Measurements from ENCODE around the gene RGL1.

Gene RGL1

GRCh38 chr1:183821309-183821888 lies 16.5 kb downstream of the RGL1 start:
- Histone ChIP-seq H3K36me3 (ENCODE audit: insufficient read depth, low read length) (no peaks in the 10 kb centered on the region), H3K4me3 (ENCODE audit: low read depth, low read length) (peak overlapping the region; percentile 22), H2AFZ (ENCODE audit: low read length, unreplicated experiment) (peak overlapping the region; percentile 47), H3K27me3 (ENCODE audit: insufficient read depth, low read length) (no peaks in the 10 kb centered on the region), H3K79me2 (ENCODE audit: control insufficient read depth, insufficient read depth, low read length, unreplicated experiment) (peaks cover 73% of the 10 kb centered on the region), H3K4me1 (ENCODE audit: control insufficient read depth, insufficient read depth, low read length, unreplicated experiment) (peaks cover 43% of the 10 kb centered on the region), H3K27ac (ENCODE audit: low read depth, low read length) (peak overlapping the region; percentile 91)

GRCh38 chr1:183821889-183822611 lies 17.1 kb downstream of the RGL1 start:
- Histone ChIP-seq H3K36me3 (ENCODE audit: insufficient read depth, low read length) (no peaks in the 10 kb centered on the region), H2AFZ (ENCODE audit: low read length, unreplicated experiment) (peak overlapping the region; percentile 47), H3K4me1 (ENCODE audit: control insufficient read depth, insufficient read depth, low read length, unreplicated experiment) (peaks cover 40% of the 10 kb centered on the region), H3K79me2 (ENCODE audit: control insufficient read depth, insufficient read depth, low read length, unreplicated experiment) (peaks cover 68% of the 10 kb centered on the region), H3K27me3 (ENCODE audit: insufficient read depth, low read length) (no peaks in the 10 kb centered on the region), H3K27ac (ENCODE audit: low read depth, low read length) (peak overlapping the region; percentile 91), H3K4me3 (ENCODE audit: low read depth, low read length) (peak overlapping the region; percentile 29)

- Histone ChIP-seq H3K27ac (ENCODE audit: low read depth, low read length) (no peak overlapping the region), H3K4me3 (ENCODE audit: low read depth, low read length) (no peak overlapping the region), H2AFZ (ENCODE audit: low read length, unreplicated experiment) (no peak overlapping the region), H3K36me3 (ENCODE audit: insufficient read depth, low read length) (peaks cover 4% of the 10 kb centered on the region), H3K27me3 (ENCODE audit: insufficient read depth, low read length) (no peaks in the 10 kb centered on the region), H3K79me2 (ENCODE audit: control insufficient read depth, insufficient read depth, low read length, unreplicated experiment) (peaks cover 58% of the 10 kb centered on the region), H3K4me1 (ENCODE audit: control insufficient read depth, insufficient read depth, low read length, unreplicated experiment) (peaks cover 25% of the 10 kb centered on the region)
These were observed 19.4 kb downstream of the RGL1 start for GRCh38 chr1:183824291-183824690.

GRCh38 chr1:183827801-183828200 lies 22.9 kb downstream of the RGL1 start:
- Histone ChIP-seq H3K4me3 (ENCODE audit: low read depth, low read length) (no peak overlapping the region), H3K4me1 (ENCODE audit: control insufficient read depth, insufficient read depth, low read length, unreplicated experiment) (peaks cover 7% of the 10 kb centered on the region), H3K36me3 (ENCODE audit: insufficient read depth, low read length) (peaks cover 4% of the 10 kb centered on the region), H2AFZ (ENCODE audit: low read length, unreplicated experiment) (no peak overlapping the region), H3K79me2 (ENCODE audit: control insufficient read depth, insufficient read depth, low read length, unreplicated experiment) (peaks cover 56% of the 10 kb centered on the region), H3K27ac (ENCODE audit: low read depth, low read length) (no peak overlapping the region), H3K27me3 (ENCODE audit: insufficient read depth, low read length) (no peaks in the 10 kb centered on the region)

GRCh38 chr1:183830389-183830788 lies 25.5 kb downstream of the RGL1 start:
- H3K4me1 ChIP-seq (ENCODE audit: control insufficient read depth, insufficient read depth, low read length, unreplicated experiment), result peaks cover 4% of the 10 kb centered on the region
- no peak overlapping the region for H3K27ac ChIP-seq (ENCODE audit: low read depth, low read length)
- H3K4me3 ChIP-seq (ENCODE audit: low read depth, low read length), result no peak overlapping the region
- H3K27me3 ChIP-seq (ENCODE audit: insufficient read depth, low read length), result no peaks in the 10 kb centered on the region
- peaks cover 4% of the 10 kb centered on the region for H3K36me3 ChIP-seq (ENCODE audit: insufficient read depth, low read length)
- H3K79me2 ChIP-seq (ENCODE audit: control insufficient read depth, insufficient read depth, low read length, unreplicated experiment), result peaks cover 35% of the 10 kb centered on the region
- H2AFZ ChIP-seq (ENCODE audit: low read length, unreplicated experiment), result no peak overlapping the region

GRCh38 chr1:183831311-183831710 lies 26.4 kb downstream of the RGL1 start:
- no peaks in the 10 kb centered on the region for H3K27me3 ChIP-seq (ENCODE audit: insufficient read depth, low read length)
- H3K4me3 ChIP-seq (ENCODE audit: low read depth, low read length), result no peak overlapping the region
- peaks cover 30% of the 10 kb centered on the region for H3K79me2 ChIP-seq (ENCODE audit: control insufficient read depth, insufficient read depth, low read length, unreplicated experiment)
- H2AFZ ChIP-seq (ENCODE audit: low read length, unreplicated experiment), result no peak overlapping the region
- peaks cover 4% of the 10 kb centered on the region for H3K36me3 ChIP-seq (ENCODE audit: insufficient read depth, low read length)
- peaks cover 4% of the 10 kb centered on the region for H3K4me1 ChIP-seq (ENCODE audit: control insufficient read depth, insufficient read depth, low read length, unreplicated experiment)
- no peak overlapping the region for H3K27ac ChIP-seq (ENCODE audit: low read depth, low read length)

- peaks cover 30% of the 10 kb centered on the region for H3K79me2 ChIP-seq (ENCODE audit: control insufficient read depth, insufficient read depth, low read length, unreplicated experiment)
- peaks cover 1% of the 10 kb centered on the region for H3K4me1 ChIP-seq (ENCODE audit: control insufficient read depth, insufficient read depth, low read length, unreplicated experiment)
- H2AFZ ChIP-seq (ENCODE audit: low read length, unreplicated experiment), result no peak overlapping the region
- peaks cover 4% of the 10 kb centered on the region for H3K36me3 ChIP-seq (ENCODE audit: insufficient read depth, low read length)
- no peak overlapping the region for H3K27ac ChIP-seq (ENCODE audit: low read depth, low read length)
- no peaks in the 10 kb centered on the region for H3K27me3 ChIP-seq (ENCODE audit: insufficient read depth, low read length)
- no peak overlapping the region for H3K4me3 ChIP-seq (ENCODE audit: low read depth, low read length)
These were observed 27.5 kb downstream of the RGL1 start for GRCh38 chr1:183832459-183832858.

- Histone ChIP-seq H3K27ac (ENCODE audit: low read depth, low read length) (no peak overlapping the region), H3K79me2 (ENCODE audit: control insufficient read depth, insufficient read depth, low read length, unreplicated experiment) (peaks cover 16% of the 10 kb centered on the region), H3K36me3 (ENCODE audit: insufficient read depth, low read length) (peaks cover 8% of the 10 kb centered on the region; the same call in 1 of the 2 replicates), H3K4me3 (ENCODE audit: low read depth, low read length) (no peak overlapping the region), H2AFZ (ENCODE audit: low read length, unreplicated experiment) (no peak overlapping the region), H3K27me3 (ENCODE audit: insufficient read depth, low read length) (no peaks in the 10 kb centered on the region), H3K4me1 (ENCODE audit: control insufficient read depth, insufficient read depth, low read length, unreplicated experiment) (peaks cover under 1% of the 10 kb centered on the region)
These were observed 29.6 kb downstream of the RGL1 start for GRCh38 chr1:183834568-183834967.

GRCh38 chr1:183836598-183836997 lies 31.7 kb downstream of the RGL1 start:
- H3K4me1 ChIP-seq (ENCODE audit: control insufficient read depth, insufficient read depth, low read length, unreplicated experiment), result peaks cover 20% of the 10 kb centered on the region
- H3K27ac ChIP-seq (ENCODE audit: low read depth, low read length), result no peak overlapping the region
- H3K27me3 ChIP-seq (ENCODE audit: insufficient read depth, low read length), result no peaks in the 10 kb centered on the region
- H3K79me2 ChIP-seq (ENCODE audit: control insufficient read depth, insufficient read depth, low read length, unreplicated experiment), result peaks cover 15% of the 10 kb centered on the region
- H3K4me3 ChIP-seq (ENCODE audit: low read depth, low read length), result no peak overlapping the region
- H3K36me3 ChIP-seq (ENCODE audit: insufficient read depth, low read length), result peaks cover 8% of the 10 kb centered on the region; the same call in 1 of the 2 replicates
- H2AFZ ChIP-seq (ENCODE audit: low read length, unreplicated experiment), result no peak overlapping the region

GRCh38 chr1:183837062-183837461 lies 32.1 kb downstream of the RGL1 start:
- peaks cover 13% of the 10 kb centered on the region for H3K79me2 ChIP-seq (ENCODE audit: control insufficient read depth, insufficient read depth, low read length, unreplicated experiment)

GRCh38 chr1:183838221-183838620 lies 33.3 kb downstream of the RGL1 start:
- H3K4me1 ChIP-seq (ENCODE audit: control insufficient read depth, insufficient read depth, low read length, unreplicated experiment), result peaks cover 28% of the 10 kb centered on the region
- no peak overlapping the region for H3K4me3 ChIP-seq (ENCODE audit: low read depth, low read length)
- H3K27me3 ChIP-seq (ENCODE audit: insufficient read depth, low read length), result no peaks in the 10 kb centered on the region
- no peak overlapping the region for H3K27ac ChIP-seq (ENCODE audit: low read depth, low read length)
- no peak overlapping the region for H2AFZ ChIP-seq (ENCODE audit: low read length, unreplicated experiment)
- H3K79me2 ChIP-seq (ENCODE audit: control insufficient read depth, insufficient read depth, low read length, unreplicated experiment), result peaks cover 4% of the 10 kb centered on the region
- H3K36me3 ChIP-seq (ENCODE audit: insufficient read depth, low read length), result peaks cover 8% of the 10 kb centered on the region; the same call in 1 of the 2 replicates

More at GRCh38 chr1:183837062-183837461, 32.1 kb downstream of the RGL1 start:
- peaks cover 8% of the 10 kb centered on the region; the same call in 1 of the 2 replicates for H3K36me3 ChIP-seq (ENCODE audit: insufficient read depth, low read length)
- H3K4me3 ChIP-seq (ENCODE audit: low read depth, low read length), result no peak overlapping the region
- H3K4me1 ChIP-seq (ENCODE audit: control insufficient read depth, insufficient read depth, low read length, unreplicated experiment), result peaks cover 25% of the 10 kb centered on the region
- no peaks in the 10 kb centered on the region for H3K27me3 ChIP-seq (ENCODE audit: insufficient read depth, low read length)
- no peak overlapping the region for H3K27ac ChIP-seq (ENCODE audit: low read depth, low read length)
- no peak overlapping the region for H2AFZ ChIP-seq (ENCODE audit: low read length, unreplicated experiment)

Measured in ACC112 (cell line).